Measurements from ENCODE around the gene CD38. TPM values are rescaled to one million over a fixed set of nuclear protein-coding genes. Genes with fewer than 3 reads are reported as not detected.
"Not testable (repeated sequence)": the region's sequence is repeated elsewhere in the genome, so short reads cannot be mapped to it uniquely, and the experiment has no call there.

Gene CD38
- total RNA-seq, 1 donor from 2014 or later, result 2.6 TPM

- no peak for DNase-seq (ENCODE audit: low spot score)
These were observed 21.0 kb downstream of the CD38 start for GRCh38 chr4:15799141-15799540.

DNA sequence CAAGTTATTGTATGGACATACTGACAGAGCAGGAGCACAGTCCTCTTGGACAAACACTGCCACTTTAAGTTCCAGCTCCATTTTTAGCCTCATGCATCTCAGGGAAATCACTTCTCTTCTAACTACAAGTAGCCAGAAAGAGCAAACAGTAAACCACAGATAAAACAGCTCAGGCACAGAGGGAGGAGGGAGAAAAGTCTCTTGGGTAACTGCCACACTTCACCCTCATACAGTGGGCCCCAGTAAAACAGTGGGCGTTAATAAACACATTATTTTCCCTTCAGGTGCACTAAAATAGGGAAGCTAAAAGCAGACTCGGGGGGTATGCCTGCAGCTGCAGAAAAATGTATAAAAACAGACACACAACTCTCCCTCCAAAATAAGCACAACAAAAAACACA lies 21.6 kb downstream of the CD38 start:
- DNase-seq (ENCODE audit: low spot score), result no peak

DNA sequence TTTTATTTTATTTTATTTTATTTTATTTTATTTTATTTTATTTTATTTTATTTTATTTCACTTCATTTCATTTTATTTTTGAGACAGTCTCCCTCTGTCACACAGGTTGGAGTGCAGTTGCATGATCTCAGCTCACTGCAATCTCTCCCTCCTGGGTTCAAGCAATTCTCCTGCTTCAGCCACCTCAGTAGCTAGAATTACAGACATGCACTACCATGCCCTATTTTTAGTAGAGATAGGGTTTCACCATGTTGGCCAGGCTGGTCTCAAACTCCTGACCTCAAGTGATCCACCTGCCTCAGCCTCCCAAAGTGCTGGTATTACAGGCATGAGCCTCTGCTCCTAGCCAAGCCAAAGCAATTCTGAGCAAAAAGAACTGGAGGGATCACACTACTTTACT lies 24.4 kb downstream of the CD38 start:
- DNase-seq (ENCODE audit: low spot score), result not testable (repeated sequence)

GRCh38 chr4:15805583-15806517 lies 27.7 kb downstream of the CD38 start:
- DNase-seq (ENCODE audit: low spot score), result no peak

GRCh38 chr4:15809058-15809457 lies 30.9 kb downstream of the CD38 start:
- DNase-seq (ENCODE audit: low spot score), result no peak

- no peak for DNase-seq (ENCODE audit: low spot score)
These were observed 31.3 kb downstream of the CD38 start for GRCh38 chr4:15809466-15809865.

DNA sequence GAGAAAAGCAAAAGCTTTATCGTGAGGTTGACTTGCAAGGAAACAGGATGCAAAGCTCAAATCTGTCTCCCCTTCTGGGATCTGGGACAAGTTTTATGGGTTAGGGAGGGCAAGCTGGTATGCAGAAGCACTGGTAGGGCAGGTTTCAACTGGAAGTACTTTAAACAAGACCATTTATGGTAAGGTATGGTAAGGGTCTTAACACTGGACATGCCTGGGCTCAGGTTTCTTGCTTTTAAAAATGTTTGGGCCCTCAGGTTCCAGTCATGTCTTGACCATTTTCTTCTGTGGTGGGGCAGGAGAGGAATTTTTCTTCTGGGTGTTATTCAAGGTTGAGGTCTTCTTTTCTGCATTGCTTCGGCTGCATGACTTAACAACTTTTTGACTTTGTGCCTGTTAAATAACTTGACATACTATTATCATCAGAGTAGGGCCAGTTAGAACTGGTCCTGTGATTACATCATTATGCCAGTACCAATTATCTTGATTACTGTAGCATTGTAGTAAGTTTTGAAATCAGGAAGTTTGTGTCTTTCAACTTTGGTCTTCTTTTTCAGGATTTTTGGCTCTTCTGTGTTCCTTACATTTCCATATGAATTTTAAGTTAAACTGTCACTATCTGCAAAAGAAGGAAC lies 33.7 kb downstream of the CD38 start:
- no peak for DNase-seq (ENCODE audit: low spot score)

GRCh38 chr4:15832523-15833451 lies 54.7 kb downstream of the CD38 start:
- no peak for DNase-seq (ENCODE audit: low spot score)

DNA sequence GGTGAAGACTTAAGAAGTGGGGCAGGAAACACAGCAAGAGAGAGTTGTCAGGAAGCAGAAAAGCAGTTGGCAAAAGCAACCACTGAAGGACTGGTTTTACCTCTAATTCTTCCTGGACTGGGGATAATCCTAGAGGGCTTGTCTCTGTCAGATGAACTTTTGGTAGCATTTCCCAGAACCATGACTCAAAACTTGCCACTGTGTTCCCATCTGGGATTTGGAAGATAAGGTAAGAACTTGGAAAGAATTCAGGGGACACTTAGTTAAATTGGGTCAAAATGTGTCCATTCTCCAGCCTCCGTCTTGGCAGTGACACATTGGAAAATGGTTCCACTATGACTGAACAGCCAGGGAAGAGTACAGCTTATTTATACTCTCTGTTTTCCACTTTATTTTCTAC lies 55.7 kb downstream of the CD38 start:
- no peak for DNase-seq (ENCODE audit: low spot score)

GRCh38 chr4:15836362-15836761 lies 58.2 kb downstream of the CD38 start:
- no peak for DNase-seq (ENCODE audit: low spot score)

DNA sequence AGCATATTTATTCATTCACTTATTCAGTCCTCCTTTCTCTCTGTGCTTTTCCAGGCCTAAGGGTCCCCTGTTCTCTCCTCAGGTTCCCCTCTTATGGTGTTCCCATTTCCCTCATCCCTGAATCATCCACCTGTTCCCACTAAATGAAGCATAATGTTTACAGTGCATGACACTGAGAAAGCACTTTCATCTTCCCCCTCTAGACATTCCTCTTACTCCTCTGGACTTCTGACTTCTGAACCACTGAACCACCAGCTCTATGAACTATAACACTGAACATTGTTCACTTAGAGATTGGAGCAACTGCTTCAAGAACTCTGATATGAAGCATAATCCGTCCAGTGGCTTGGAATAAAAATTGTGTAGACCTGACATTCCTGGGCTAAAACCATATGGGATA lies 59.5 kb downstream of the CD38 start:
- no peak for DNase-seq (ENCODE audit: low spot score)

- not testable (repeated sequence) for DNase-seq (ENCODE audit: low spot score)
These were observed 63.1 kb downstream of the CD38 start for GRCh38 chr4:15841194-15841730.

GRCh38 chr4:15847746-15848145 lies 69.6 kb downstream of the CD38 start:
- no peak for DNase-seq (ENCODE audit: low spot score)

GRCh38 chr4:15848191-15848842 lies 70.2 kb downstream of the CD38 start:
- DNase-seq (ENCODE audit: low spot score), result no peak

DNA sequence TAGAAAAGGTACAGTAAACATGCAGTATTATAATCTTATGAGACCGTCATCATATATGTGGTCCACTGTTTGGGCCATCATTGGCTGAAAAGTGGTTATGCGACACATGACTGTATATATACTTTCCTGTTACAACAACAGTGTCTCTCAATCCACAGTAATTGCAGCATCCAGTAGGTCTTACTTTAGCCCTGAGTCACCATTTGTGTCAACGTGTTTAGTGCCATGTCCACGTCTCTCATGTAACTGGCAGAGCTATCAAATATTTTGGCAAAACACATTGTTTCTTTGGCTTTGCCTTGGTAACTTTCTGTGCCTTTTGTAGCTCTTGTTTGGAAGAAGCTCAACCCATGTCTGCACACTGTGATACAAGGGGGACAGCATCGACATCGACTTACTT lies 73.8 kb downstream of the CD38 start:
- no peak for DNase-seq (ENCODE audit: low spot score)

- DNase-seq (ENCODE audit: low spot score), result no peak
These were observed 74.4 kb downstream of the CD38 start for GRCh38 chr4:15852524-15852923.

GRCh38 chr4:15853345-15853744 lies 75.2 kb downstream of the CD38 start:
- no peak for DNase-seq (ENCODE audit: low spot score)

DNA sequence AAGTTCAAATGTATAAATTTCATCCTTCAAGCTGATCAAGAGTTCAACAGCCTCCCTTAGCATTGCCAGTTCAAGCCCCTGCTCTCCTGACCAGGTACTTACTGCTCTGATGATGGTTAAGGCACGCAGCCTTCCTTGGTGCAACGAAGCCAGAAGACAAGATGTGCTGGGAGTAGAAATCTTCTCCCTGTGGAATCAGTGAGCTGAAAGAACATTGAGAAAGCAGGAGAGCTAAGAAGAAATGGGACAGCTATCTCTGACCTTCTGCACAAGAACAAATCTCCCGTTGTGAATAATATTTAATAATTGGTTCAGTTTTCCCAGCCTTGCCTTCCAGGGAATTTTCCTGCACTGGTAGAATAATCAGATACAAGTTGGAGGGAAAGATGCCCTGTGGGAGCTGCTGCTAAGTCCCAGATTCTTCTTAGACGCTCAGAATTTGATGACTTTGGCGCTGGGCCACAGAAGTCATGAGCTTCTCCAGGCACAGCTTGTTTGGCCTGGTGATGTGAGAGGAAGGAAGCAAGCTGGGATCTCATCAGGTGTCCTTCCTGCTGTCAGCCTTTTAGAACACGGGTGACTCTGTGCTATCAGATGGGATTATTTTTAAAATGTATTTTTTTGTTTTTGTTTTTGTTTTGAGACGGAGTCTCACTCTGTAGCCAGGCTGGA lies 77.8 kb downstream of the CD38 start:
- no peak for DNase-seq (ENCODE audit: low spot score)

DNA sequence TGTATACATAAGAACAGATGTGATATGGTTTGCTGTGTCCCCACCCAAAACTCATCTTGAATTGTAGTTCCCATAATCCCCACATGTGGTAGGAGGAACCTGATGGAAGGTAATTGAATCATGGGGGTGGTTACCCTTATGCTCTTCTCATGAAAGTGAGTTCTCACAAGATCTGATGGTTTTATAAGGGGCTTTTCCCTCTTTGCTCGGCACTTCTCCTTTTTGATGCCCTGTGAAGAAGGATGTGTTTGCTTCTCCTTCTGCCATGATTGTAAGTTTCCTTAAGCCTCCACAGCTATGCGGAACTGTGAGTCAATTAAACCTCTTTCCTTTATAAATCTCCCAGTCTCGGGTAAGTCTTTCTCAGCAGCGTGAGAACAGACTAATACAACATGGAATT lies 83.1 kb downstream of the CD38 start:
- not testable (repeated sequence) for DNase-seq (ENCODE audit: low spot score)

DNA sequence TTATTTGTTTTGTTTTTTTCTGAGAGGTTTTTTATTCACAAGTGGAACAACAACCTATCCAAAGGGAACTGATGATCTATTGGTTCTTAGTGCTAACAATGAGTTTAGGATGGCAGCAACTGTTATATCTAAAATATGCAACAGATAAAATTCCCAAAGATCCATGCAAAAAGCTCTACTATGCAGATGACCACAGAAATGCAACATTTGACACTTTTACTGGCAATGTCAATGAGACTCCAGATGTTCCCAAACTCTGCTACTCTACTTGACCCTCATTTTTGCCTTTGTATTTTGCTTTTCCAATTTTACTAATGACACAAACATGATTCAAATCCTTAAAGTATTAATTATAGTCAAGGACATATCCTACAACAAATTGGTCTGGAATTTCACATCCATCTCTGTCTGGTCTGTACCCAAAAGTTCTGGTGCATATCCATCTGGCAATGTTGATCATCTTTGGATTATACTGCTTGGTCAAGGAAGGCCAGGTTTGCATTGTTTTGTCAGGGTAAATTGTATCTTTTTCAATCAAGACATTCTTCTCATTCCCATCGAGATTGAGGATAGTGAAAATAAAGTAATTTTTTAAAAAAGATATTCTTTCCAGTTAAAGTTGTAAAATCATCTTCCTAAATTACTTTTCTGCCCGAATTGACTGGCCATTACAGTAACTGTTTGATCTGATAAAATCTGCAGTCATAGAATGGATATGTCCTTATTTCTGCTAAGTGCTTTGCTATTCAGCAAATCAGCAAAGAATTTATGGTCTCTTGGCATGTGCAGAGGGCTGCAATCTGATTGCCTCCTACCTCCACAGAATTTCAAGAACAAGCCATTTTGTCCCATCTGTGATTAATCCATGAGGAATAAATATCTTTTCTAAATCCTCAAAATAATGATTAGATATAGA lies 86.8 kb downstream of the CD38 start:
- DNase-seq (ENCODE audit: low spot score), result no peak
